Stimulated activated CD4-positive, alpha-beta T cell treated with anti-CD3 and anti-CD28 coated beads, Interleukin-1b, Interleukin-23, amount 100 ng/mL, for 48 hours (primary cell): ENCODE results near the gene RBSN.
"Not testable (repeated sequence)": the region's sequence is repeated elsewhere in the genome, so short reads cannot be mapped to it uniquely, and the experiment has no call there.

Experiments
- DNase-seq: peaks from one replicate; pipeline ENCODE4 v3.0.0-alpha.2; 2020

The RBSN gene

DNA sequence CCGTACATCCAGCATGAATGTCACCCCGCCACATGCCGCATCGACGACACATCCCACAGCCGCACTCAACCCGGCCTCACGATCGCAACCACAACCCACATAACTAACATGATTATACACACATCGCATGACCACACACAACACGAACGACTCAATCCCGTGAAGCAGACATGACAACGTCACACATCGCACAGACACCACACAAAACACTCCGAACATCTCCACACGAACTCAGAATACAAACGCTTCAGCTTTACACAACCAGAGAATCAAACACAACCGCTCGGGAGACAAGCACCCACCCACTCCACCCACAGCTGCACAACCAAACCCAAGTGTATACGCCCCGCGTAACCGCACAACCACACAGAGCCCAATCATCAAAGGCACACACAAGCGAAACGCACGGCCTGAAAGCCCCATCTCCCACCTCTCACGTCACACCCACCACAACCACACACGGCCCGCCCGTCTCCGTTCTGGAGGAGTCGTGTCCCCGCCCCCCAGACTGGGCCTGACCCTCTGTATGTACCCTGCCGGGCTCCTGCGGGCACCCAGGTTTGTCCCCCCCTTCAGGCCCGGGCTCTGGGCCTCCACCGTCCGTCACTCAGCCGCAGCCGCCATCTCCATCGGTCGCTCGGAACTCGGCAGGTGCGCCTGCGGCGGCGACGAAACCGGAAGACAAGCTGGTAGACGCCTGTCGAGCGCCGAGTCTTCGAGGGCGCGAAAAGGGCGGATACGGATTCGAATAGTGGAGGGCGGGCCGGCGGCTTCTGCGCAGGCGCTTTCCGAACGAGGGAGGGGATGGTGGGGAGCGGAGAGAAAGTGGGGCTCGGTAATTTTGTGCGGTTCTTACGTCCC lies at the start of gene RBSN:
TSS of gene RBSN (minus strand) at position 646 of the 861 bp plus-strand sequence. CDS start 3,028 bp downstream, outside the sequence.
- DNase-seq: peak; percentile 97

DNA sequence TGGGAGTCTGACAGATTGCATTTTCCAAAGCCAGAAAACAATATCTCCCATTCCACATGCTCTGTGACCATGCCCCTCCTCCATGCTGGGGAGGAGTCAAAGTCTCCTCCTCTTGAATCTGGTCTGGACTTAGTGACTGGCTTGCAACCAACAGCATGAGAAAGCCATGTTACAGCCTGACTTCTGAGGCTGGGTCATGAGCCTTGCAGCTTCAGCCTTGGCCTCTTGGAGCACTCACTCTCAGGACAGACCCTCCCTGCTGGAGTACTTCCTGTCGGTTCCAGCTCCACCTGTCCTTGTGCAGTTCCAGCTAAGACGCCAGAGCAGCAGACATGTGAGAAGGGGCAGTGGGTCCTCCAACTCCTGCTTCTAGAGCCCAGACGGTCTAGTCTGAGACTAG lies 49.7 kb upstream of the RBSN start:
- no peak for DNase-seq

DNA sequence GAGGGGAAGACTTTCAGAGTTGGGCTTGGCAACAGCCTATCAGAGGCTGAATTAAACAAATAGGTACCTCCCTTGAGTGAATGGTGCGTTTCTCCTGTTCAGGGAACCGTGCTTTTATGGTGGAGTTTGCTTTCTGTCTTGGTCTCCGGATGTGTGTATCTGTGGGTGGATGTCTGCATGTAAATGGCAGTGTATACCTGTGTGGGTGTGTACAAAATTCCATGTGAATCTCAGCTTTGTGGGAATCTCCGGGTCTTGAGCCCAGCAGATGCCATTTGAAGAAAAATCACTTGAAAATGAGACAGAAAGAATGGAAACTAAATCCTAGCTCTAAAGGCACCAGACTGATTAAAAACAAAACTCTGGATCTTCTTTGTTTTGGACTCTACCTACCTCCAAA lies 37.9 kb upstream of the RBSN start:
- not testable (repeated sequence) for DNase-seq

DNA sequence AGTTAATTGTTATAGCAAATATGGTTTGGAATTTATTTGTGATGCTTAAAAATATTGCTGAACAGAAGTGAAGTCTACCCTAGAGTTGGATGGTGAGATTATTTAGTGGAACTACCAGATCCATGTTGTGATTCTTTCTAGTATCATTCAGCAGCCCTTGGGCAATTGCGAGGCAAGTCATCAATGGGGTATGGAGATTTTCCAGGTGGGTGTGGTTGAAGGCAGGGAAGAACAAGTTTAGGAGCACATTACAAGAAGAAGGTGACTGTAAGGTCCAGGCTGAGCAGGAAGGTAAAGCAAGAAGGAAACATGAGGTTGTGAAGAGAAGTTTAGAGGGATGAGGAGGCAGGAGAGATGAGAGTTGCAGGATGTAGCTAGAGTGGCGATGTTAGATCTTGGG lies 36.0 kb upstream of the RBSN start:
- DNase-seq: not testable (repeated sequence)

DNA sequence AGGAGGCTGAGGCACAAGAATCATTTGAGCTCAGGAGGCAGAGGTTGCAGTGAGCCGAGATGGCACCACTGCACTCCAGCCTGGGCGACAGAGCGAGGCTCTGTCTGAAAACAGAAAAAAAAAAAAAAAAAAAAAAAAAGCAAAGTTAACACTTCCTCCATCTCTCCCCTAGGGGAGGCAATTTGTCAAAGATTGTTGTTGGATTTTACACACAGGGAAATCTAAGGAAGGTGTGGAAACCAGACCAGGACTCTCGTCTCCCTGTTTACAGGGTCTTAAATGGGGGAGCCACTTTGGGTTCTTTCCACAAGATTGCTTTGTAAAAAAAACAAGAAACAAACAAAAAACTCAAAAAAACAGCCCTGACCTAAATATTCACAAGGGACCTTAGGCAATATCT lies 29.5 kb upstream of the RBSN start:
- DNase-seq: not testable (repeated sequence)

DNA sequence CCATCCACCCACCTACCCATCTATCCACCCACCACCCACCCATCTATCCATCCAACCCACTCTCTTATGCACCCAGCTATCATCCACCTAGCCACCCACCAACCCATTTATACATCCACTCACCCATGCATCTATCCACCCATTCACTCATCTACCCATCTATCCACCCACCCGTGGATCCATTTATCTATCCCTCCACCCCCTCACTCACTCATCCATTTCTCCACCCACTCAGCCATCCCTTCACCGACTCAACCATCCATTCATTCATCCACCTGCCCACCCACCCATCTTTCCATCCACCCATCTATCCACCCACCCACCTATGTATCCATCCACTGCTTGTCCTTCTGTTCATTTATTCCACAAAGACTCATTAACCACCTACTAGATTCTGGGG lies 28.0 kb upstream of the RBSN start:
- DNase-seq: not testable (repeated sequence)

DNA sequence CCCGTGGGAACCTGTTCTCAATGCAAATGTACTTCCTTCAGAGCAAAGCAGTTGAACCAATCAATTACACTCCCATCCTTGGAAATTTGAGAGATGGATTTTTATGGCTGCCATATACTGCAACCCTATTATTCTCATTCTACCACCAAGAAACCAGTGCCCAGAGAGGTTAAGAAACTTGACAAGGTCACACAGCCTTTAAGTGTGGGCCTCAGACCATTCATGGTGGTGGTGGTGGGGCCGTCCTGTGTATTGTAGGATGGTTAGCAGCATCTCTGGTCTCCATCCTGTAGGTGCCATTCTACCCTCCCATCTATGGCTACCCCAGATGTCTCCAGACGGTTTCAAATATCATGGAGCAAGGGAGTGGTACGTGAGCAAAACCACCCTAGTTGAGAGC lies 23.4 kb upstream of the RBSN start:
- DNase-seq: no peak

DNA sequence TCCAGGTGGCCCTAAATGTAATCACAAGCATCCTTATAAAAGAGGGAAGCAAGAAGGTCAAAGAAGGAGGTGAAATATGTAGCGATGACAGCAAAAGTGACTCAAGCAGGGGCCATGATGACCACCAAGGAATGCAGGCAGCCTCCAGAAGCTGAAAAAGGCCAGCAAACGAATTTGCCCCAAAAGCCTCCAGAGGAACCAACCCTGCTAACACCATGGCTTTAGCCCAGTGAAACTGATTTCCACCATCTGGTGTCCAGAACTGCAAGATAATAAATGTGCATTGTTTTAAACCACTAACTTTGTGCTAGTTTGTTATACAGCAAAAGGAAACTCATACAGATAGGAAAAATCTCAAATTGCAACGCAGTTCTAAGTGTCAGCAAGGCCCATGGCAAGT lies 23.0 kb upstream of the RBSN start:
- DNase-seq: no peak

DNA sequence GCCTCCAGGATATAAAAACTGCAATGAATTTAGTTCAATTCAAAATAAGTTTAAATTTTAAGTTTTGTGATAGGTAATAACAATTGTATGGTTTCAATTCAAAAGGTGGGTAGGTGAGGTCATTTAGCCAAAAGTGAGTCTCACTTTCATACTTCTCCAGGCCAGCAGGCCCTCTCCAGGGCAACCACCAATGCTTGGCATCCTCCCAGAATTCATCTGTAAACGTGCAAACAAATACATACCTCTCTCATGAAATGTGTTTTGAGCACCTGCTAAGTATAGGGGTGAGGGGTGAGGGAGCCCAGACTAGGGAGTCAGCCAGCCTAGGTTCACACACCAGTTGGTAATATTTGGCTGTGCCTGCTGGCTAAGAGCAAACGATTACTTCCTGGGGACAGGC lies 22.0 kb upstream of the RBSN start:
- DNase-seq: no peak

DNA sequence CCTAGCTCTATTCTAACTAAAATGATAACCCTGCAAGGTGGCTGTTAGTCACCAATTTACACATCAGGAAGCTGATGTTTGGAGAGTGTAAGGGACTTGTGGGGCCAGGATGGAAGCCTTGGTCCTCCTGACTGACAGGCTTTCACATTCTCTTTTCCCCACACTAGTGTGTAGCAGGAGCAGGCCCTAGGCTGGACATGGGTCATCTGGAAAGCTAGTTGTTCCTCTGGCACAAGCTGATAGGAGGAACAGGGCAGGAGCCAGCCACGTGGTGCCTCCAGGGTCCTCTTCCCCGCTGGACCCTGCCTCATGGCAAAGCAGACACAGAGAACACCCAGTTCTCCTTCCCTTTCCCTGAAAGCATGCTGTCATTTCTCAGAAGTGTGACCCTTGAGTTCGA lies 18.1 kb upstream of the RBSN start:
- DNase-seq: no peak

DNA sequence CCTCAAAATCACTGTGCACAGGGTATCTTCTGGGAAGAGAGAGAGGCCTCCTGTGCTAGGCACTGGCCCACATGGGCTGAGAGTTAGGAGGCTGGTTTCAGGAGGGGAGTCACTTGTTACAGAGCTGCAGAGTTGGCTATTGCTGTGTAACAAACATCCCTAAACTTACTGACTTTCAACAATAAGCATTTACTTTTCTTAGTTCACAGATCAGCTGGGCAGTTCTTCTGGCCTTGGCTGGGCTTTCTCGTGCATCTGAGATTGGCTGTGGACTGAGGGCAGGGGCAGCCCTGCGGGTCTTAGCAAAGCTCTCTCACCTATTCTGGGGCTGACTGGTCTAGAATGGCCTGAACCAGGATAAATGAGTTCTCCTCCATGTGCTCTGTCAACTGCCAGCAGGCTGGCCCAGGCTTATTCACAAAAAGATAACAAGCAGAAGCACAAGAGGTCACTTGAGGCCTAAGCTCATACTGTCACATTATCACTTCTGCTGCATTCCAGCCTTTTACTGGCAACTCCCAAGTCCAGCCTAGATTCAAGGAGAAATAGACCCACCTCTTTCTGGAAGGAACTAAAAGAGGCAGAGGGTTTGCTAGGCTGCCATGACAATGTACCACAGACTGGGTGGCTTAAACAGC lies 17.2 kb upstream of the RBSN start:
- no peak for DNase-seq

DNA sequence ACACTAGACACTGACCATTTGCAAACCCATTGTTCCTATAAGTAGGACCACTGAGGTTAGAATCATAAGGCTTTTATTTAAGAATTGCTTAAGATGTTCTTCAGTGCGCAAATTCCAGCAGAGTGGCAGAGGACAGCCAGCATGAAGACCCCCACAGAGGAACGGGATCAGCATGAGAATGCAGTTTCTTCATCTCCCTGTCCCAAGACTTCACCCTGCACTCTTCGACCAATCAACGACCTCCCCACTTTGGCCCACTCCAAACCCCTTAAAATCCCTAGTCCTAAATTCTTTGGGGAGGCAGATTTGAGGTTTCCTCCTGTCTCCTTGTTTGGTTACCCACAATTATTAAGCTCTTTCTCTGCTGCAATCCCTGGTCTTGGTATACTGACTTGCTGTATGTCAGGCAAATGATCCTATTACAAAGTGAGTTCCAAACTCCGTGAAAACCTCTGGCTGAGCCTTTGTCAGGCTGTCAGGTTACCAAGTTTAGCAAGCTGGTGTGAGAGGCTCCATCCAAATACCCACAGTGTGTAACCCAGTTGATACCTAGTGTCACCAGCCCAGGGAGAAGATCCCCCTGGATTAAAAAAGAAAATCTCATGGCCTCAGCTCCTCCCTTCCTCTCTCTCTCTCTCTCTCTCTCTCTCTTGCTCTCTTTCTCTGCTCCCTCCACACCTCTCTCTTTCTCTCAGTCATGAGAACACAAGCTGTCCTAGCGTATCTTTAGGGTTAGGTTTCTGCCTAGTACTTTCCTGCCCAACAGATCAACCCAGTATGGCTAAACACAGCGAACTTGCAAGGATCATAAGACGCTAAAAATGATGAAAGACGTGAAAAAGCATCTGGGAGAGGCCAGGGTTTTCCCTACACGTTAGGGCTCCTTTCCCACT lies 15.8 kb upstream of the RBSN start:
- DNase-seq: no peak

DNA sequence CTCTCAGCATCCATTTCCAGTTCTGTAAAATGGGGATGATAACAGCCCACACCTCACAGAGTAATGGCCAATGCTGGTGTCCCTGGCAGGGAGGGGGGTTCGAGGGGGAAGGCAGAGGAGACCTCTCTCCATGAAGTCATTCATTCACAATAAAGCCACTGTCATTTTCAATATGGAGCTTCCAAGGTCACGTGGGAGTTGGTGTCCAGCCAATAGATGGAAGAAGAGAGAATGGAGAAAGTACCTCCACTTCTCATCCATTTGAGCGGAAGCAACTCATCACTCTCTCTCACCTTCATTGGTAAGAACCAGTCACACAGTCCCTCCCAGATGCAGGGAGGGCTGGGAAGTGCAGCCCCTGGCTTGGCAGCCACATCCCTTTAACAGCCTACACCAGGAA lies 14.9 kb upstream of the RBSN start:
- no peak for DNase-seq

DNA sequence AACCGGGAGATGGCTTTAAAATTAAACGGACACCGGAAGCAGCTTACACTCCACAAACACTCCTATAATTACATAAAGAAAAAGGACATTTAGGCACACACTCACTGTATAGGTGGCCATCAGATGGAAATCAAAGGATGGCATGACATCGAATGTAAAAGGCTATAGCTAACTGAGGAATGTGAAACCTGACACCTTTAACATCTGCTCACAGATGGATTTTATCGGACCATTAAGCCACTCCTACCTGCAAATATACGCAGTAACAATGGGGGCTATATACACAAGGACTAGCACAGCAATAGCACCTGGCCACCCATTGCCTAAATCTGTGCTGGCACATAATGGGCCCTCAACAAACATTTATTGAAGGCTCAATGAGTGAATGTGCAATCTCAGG lies 14.5 kb upstream of the RBSN start:
- no peak for DNase-seq

DNA sequence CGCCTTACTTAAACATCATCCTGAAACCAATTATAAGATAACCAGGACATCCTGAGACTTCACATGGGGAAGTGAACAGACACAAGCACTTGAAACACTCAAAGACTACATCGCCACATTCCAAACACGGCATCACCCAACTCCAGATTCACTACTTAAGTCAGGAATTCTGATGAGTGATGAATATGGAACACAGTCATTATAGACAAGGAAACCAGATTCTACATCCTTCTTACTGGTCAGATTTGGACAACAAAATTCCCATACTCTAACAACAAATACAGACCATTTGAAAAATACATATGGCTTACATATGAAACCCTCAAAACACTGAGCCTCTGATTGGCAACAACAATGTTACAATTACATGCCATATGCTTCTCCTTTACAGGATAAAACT lies 13.1 kb upstream of the RBSN start:
- no peak for DNase-seq

DNA sequence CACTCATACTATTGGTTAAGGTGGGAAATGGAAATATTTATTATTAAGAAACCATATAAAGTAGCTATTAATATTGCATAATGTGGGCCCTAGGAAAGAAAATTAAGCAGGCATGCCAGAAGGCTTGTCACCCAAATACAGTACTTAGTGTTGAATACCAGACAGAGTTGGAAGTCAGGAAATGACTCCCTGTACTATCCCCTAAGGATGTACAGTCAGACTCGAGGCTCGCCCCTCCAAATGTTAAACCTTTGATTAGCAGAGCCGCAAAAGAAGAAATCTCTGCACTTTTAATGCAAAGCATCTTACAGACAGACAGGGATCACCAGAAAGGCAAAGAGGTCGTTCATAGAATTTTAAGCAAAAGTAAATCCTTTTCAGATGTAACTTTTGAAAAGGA lies 11.3 kb upstream of the RBSN start:
- DNase-seq: no peak

DNA sequence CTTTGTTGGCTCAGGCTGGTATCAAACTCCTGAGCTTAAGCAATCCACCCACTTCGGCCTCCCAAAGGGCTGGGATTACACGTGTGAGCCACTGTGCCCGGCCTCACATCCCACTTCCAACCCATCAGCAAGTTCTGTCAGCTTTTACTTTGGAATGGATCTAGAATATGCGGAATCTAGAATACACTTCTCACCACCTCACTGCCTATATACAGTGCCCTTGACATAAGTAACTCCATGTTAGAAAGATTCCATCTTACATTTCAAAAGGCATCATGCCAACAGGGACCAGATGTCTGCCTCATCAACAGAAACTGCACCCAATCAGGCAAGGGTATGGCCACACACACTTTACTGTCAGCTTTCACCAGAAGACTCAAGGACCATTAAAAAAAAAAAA lies 9.9 kb upstream of the RBSN start:
- DNase-seq: no peak

DNA sequence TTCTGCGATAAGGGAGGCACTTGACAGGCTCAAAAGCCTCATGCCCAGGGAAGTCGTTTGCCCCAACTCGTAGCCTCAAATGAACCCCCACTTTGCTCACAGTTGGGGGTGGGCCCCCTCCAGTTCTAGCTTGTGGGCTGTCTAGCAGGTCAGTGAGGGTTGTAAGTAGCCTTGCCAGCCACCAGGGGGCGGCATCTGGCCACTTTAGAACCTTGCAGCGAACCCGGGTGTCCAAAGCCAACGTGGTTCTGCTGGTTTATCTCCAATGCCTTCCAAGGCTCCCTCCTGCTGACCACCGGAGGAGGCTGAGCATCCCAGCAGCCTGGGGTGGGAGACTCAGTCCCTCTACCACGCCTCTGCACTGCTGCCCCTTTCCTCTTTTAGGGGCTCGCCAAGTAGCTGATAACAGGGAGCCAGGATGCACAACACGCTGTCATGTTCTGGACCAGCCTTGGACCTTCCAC lies 9.2 kb upstream of the RBSN start:
- peak; percentile 77 for DNase-seq

DNA sequence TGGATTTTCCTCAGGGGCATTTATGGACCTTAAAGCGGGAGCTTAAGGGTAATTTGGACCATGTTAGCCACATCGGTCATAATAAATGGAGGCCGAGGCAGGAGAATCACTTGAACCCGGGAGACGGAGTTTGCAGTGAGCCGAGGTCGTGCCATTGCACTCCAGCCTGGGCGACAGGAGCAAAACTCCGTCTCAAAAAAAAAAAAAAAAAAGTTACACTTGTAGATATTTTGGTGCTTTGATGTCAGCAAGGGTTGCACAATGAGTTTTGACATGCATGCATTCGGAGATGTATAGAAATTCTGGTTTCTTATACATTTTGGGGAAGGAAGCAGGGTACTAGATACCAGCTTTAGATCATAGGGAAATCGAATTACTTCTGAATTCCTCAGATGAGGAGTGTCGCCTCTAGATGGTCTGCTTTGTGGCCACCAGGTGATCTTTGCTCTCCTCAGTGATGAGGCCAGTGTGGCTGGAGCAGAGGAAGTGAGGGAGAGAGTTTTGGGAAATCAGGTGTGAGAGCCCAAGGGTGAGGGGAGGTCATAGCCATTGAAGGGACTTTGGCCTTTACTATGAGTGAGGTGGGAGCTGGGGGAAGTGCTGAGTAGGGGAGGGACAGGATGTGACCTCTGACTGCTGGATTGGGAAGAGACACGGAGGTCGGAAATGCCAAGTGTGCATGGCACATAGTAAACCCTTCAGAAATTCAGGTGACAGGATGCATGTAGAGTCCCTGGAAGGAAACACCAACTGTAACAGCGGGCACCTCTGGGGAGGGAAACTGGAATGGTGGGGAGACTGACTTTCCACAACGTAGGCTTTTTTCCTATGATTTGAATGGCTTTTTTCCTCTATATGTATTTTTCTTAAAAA lies 8.4 kb upstream of the RBSN start:
- DNase-seq: no peak

DNA sequence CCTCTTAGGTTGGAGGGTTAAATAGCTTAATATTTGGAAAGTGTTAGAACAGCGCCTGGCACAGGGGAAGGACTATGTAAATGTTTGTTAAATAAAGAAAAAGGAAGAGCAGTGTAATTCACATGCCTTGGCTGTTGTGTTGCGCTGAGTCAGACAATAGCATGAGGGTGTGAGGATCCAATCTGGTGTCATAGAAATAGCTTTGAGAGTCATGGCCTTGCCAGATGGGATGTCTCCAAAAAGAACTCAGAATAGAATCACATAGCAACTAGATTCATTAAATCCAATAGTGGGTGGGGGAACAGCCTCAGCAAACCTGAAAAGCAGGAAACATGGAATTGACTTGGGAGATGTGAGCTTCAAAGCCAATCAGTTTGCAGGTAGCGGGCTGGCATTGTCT lies 3.9 kb upstream of the RBSN start:
- DNase-seq: no peak

DNA sequence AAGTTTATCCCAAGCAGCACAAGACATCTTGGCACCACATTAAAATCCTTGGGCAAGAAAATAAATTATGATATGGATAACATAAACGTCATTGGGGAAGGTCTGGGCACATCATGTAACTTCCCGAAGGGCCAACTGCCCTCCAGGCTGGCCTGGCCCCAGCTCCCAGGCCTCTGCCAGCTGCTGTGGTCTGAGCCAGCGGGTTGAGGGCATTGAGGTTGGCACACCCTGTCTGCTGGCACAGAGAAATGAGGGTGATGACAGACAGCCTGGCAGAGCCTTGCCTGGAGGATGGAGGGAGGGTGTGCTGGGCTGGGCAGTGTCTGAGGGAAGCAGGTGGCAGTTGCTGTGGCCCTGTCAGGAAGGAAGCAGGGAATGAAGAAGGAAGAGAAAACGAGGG lies 3.3 kb upstream of the RBSN start:
- DNase-seq: no peak

DNA sequence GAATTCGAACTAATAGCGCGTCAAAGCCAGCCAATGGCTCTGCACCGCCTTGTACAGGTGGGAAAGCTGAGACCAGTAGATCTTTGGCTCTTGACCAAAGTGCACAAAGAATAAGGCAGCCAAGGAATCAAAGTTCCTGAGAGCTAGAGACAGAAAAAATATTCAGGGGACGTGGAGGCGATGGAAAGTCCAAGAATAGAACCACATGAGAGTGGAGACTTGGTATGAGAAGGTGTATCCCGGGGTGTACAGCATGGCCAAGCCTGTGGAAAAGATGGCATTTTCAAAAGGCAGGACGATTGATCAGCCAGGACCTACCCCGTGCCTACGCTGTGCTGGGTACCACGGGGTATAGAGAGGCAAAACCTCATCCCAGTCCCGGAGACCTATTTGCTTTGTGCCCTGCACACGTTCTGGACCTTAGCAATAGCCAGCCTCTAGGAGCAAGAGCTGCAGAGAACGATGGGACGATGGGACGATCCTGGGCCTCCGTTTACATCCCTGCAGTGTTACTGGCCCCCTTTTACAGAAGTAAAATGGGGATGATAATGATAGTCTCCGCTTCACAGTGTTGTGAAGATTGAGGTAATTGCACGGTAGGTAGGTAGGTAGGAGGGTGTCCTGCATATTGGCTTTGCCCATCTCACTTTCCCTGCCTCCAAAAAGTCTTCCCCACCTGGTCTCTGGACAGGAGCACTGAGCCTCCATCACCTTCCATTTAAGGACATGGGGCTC lies 583 bp upstream of the RBSN start:
- peak; percentile 21 for DNase-seq
